AML-193 (cell line): ENCODE results near the gene GPR61.

Experiments
- DNase-seq, 2 experiments: peaks; one replicate each; lab custom pipeline; 2025; lab: John Stamatoyannopoulos, UW

The GPR61 gene

GRCh38 chr1:109509176-109510134, 30.2 kb upstream of the GPR61 start, which contains the start of gene AMIGO1:
Gene AMIGO1, minus strand, starts transcription at chr1:109509727. Its CDS starts 815 bp downstream, at chr1:109508912.
- DNase-seq = peak; percentile 34 to 38

GRCh38 chr1:109513110-109513710, 26.5 kb upstream of the GPR61 start:
- DNase-seq = no peak

- no peak for DNase-seq
Observed at GRCh38 chr1:109514846-109515245, 24.8 kb upstream of the GPR61 start.

- no peak for DNase-seq
Observed at GRCh38 chr1:109516872-109517271, 22.8 kb upstream of the GPR61 start.

- DNase-seq = no peak
Observed at GRCh38 chr1:109517337-109517736, 22.3 kb upstream of the GPR61 start.

- no peak for DNase-seq
Observed at GRCh38 chr1:109521002-109521951, 18.4 kb upstream of the GPR61 start.

GRCh38 chr1:109522026-109522425, 17.6 kb upstream of the GPR61 start:
- no peak for DNase-seq

- no peak for DNase-seq
Observed at GRCh38 chr1:109523706-109524105, 16.0 kb upstream of the GPR61 start.

- DNase-seq = no peak
Observed at GRCh38 chr1:109527098-109527811, 12.4 kb upstream of the GPR61 start.

GRCh38 chr1:109527846-109528695, 11.6 kb upstream of the GPR61 start:
- DNase-seq = no peak

GRCh38 chr1:109528712-109529111, 11.0 kb upstream of the GPR61 start:
- DNase-seq = no peak

GRCh38 chr1:109529881-109530456, 9.7 kb upstream of the GPR61 start:
- no peak for DNase-seq

GRCh38 chr1:109530457-109531087, 9.1 kb upstream of the GPR61 start:
- no peak for DNase-seq

GRCh38 chr1:109531380-109531779, 8.3 kb upstream of the GPR61 start:
- DNase-seq = no peak

GRCh38 chr1:109531826-109532364, 7.8 kb upstream of the GPR61 start:
- DNase-seq = no peak

GRCh38 chr1:109532365-109533136, 7.1 kb upstream of the GPR61 start:
- peak; percentile 60 to 64 for DNase-seq

GRCh38 chr1:109534307-109534858, 5.3 kb upstream of the GPR61 start:
- DNase-seq = peak in 1 of 2 experiments; percentile 18

GRCh38 chr1:109535481-109535880, 4.2 kb upstream of the GPR61 start:
- no peak for DNase-seq
